Fibroblast of lung (primary cell): ENCODE results near the gene PLCB2. TPM values are rescaled to one million over a fixed set of nuclear protein-coding genes. Genes with fewer than 3 reads are reported as not detected.

Experiments used
- DNase-seq, 2 donors: peaks; one replicate each; pipeline versions ENCODE4 v3.0.0 to v3.0.0-alpha.2; 2010; ENCODE audit warnings: low read depth in 2 of 2
- H2AFZ ChIP-seq: 2 replicates; pipeline ENCODE4 v1.5.1; 2012; ENCODE audit warnings: low read length, control low read depth, inconsistent platforms
- H3K27ac ChIP-seq: 2 replicates; pipeline ENCODE4 v1.5.1; 2011; ENCODE audit warnings: low read length, control low read depth; ENCODE audit not compliant: insufficient read depth
- H3K27me3 ChIP-seq: 2 replicates; pipeline ENCODE4 v1.5.1; 2011; ENCODE audit warnings: mild to moderate bottlenecking, low read length; ENCODE audit not compliant: control insufficient read depth, insufficient read depth
- H3K36me3 ChIP-seq: 2 replicates; pipeline ENCODE4 v1.5.1; 2011; ENCODE audit warnings: low read length; ENCODE audit not compliant: control insufficient read depth, insufficient read depth
- H3K4me1 ChIP-seq: 2 replicates; pipeline ENCODE4 v1.5.1; 2011; ENCODE audit warnings: low read length; ENCODE audit not compliant: control insufficient read depth, insufficient read depth; ENCODE audit errors: extremely low read depth
- H3K4me2 ChIP-seq: 2 replicates; pipeline ENCODE4 v1.5.1; 2011; ENCODE audit warnings: low read length, control low read depth; ENCODE audit not compliant: insufficient read depth; ENCODE audit errors: extremely low read depth
- H3K4me3 ChIP-seq, 4 experiments: fragments of 200-600 bp in 1 of 4; sonication (generic) in 1 of 4; replicated peaks in 1 of 4; 2 replicates each; pipeline ENCODE4 v1.5.1; 2011 to 2016; ENCODE audit warnings: low read length in 4 of 4, low read depth in 3 of 4, mild to moderate bottlenecking in 3 of 4, control low read depth in 2 of 4, inconsistent platforms in 1 of 4, mixed read lengths in 1 of 4; ENCODE audit not compliant: insufficient read depth in 1 of 4; ENCODE audit errors: control extremely low read depth in 1 of 4
- H3K79me2 ChIP-seq: 2 replicates; pipeline ENCODE4 v1.5.1; 2012; ENCODE audit warnings: mild to moderate bottlenecking, low read length, inconsistent platforms; ENCODE audit not compliant: control insufficient read depth, insufficient read depth
- H3K9ac ChIP-seq: 2 replicates; pipeline ENCODE4 v1.5.1; 2011; ENCODE audit warnings: mild to moderate bottlenecking, low read length, control low read depth; ENCODE audit not compliant: insufficient read depth
- H3K9me3 ChIP-seq: 2 replicates; pipeline ENCODE4 v1.5.1; 2012; ENCODE audit warnings: low read depth, low read length; ENCODE audit not compliant: control insufficient read depth, insufficient read depth
- H4K20me1 ChIP-seq: 2 replicates; pipeline ENCODE4 v1.5.1; 2011; ENCODE audit warnings: low read length; ENCODE audit not compliant: control insufficient read depth, insufficient read depth; ENCODE audit errors: extremely low read depth
- EZH2 ChIP-seq: IDR thresholded peaks from 2 replicates; pipeline ENCODE4 v1.5.1; 2012; ENCODE audit warnings: low read length, control low read depth, mild to moderate bottlenecking; ENCODE audit errors: missing control alignments
- polyA plus RNA-seq, 2 donors: library from polyadenylated mRNA; depleted of rRNA in 1 of 2; stranded (reverse) in 1 of 2; unstranded in 1 of 2; fragments of >200 nt; gene quantifications; 2 replicates each; pipeline ENCODE4 v1.2.1, GENCODE V29; 2011 to 2012; ENCODE audit warnings: missing spikeins in 1 of 2
- total RNA-seq: library from RNA; depleted of rRNA; stranded (reverse); fragments of >200 nt; gene quantifications from 2 replicates; pipeline ENCODE4 v1.2.1, GENCODE V29; 2014
- TF ChIP-seq, protein P1 (sequence below), 2 donors: IDR thresholded peaks in 1 of 2; conservative IDR thresholded peaks in 1 of 2; 1 replicate in 1 of 2; 2 replicates in 1 of 2; pipeline ENCODE4 v1.5.1; 2011 to 2012; ENCODE audit warnings: low read length in 2 of 2, control low read depth in 1 of 2, inconsistent platforms in 1 of 2, low read depth in 1 of 2, mild to moderate bottlenecking in 1 of 2

Gene PLCB2
- total and polyA plus RNA-seq, 2 donors (not counting 1 experiment from before 2014, with no cell fraction given), result under 0.01 to 0.40 TPM

DNA sequence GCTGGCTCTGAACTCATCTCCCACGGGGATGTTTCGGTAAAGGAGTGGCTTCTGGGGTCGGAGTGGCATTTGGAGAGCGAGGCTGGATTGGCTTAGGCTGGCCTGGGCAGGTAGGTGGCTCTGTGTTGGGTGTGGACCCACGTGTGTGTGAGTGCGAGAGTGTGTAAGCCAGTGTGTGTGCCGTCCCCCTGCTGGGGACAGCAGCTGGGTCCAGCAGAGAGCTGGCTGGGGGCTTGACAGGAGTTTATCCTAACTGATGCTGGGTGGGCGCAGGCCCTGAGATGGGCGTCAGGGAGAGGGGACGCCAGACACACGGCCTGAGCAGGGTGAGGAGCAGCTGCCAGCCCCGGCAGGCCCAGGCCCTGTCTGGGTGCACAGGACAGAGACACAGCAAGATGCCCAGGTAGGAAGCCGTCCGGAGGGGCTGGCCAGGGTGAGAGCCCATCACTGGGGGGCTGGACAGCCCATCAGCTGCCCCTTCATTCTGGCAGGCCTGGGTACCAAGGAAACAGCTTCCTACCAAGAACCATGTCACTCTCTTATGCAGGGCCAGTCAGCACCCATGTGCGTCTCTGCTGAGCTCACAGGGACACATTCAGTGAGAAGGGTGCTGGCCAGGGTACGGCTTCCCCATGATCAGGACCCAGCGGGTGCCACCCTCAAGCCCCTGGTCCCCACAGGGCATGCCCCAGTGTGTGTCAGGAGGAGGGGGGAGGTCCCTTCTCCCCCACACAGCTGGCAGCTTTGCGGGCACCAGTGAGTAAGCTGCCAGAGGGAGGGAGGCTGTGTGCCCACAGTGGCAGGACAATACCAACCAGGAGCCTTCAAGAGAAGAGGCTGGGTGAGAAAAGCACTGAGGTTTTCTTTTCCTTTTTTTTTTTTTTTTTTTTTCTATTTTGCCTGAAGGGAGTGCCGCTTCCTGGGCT, 67.8 kb downstream of the PLCB2 start:
- Histone ChIP-seq H3K4me2 (peak overlapping the region; percentile 85), H3K9ac (no peak overlapping the region), H4K20me1 (no peaks in the 10 kb centered on the region), H3K27ac (no peak overlapping the region), H3K79me2 (no peaks in the 10 kb centered on the region), H3K27me3 (peaks cover 4% of the 10 kb centered on the region), H3K4me1 (peaks cover 4% of the 10 kb centered on the region), H3K36me3 (no peaks in the 10 kb centered on the region), H3K9me3 (no peaks in the 10 kb centered on the region), H2AFZ (no peak overlapping the region), H3K4me3 (no peak overlapping the region)
- TF ChIP-seq, protein P1, sequence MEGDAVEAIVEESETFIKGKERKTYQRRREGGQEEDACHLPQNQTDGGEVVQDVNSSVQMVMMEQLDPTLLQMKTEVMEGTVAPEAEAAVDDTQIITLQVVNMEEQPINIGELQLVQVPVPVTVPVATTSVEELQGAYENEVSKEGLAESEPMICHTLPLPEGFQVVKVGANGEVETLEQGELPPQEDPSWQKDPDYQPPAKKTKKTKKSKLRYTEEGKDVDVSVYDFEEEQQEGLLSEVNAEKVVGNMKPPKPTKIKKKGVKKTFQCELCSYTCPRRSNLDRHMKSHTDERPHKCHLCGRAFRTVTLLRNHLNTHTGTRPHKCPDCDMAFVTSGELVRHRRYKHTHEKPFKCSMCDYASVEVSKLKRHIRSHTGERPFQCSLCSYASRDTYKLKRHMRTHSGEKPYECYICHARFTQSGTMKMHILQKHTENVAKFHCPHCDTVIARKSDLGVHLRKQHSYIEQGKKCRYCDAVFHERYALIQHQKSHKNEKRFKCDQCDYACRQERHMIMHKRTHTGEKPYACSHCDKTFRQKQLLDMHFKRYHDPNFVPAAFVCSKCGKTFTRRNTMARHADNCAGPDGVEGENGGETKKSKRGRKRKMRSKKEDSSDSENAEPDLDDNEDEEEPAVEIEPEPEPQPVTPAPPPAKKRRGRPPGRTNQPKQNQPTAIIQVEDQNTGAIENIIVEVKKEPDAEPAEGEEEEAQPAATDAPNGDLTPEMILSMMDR (conservative IDR thresholded peaks at IDR 0.05 in 1 of 2, IDR thresholded peaks at IDR 0.05 in 1 of 2; ENCODE audit: low read depth in 1 of 2, low read length in 2 of 2), result no peak
- TF ChIP-seq EZH2, result no peak
- DNase-seq, result no peak

DNA sequence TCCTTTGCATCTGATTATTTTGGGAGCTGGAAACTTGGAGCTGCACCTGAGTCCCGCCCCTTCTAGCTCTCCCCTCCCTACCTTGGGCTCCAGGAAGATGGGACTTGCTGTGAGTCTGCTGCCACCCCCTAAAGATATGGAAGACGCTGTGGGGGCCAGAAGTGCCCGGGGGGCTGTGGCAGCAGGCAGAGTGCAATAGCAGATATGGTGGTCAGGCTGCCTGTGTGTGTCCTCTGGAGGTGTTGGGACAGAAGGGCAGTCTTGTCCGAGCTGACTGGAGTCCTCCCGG, 68.4 kb downstream of the PLCB2 start:
- no peaks in the 10 kb centered on the region for H3K36me3 ChIP-seq
- H3K9ac ChIP-seq, result no peak overlapping the region
- peaks cover 4% of the 10 kb centered on the region for H3K4me1 ChIP-seq
- no peak overlapping the region for H3K27ac ChIP-seq
- H2AFZ ChIP-seq, result no peak overlapping the region
- peaks cover 4% of the 10 kb centered on the region for H3K27me3 ChIP-seq
- H4K20me1 ChIP-seq, result no peaks in the 10 kb centered on the region
- H3K79me2 ChIP-seq, result no peaks in the 10 kb centered on the region
- H3K4me3 ChIP-seq, result peak overlapping the region; percentile 14 to 44 (median 36)
- no peak for DNase-seq
- no peak for TF ChIP-seq EZH2
- TF ChIP-seq, protein P1 (conservative IDR thresholded peaks at IDR 0.05 in 1 of 2, IDR thresholded peaks at IDR 0.05 in 1 of 2; ENCODE audit: low read depth in 1 of 2, low read length in 2 of 2), result no peak
- H3K9me3 ChIP-seq, result no peaks in the 10 kb centered on the region
- H3K4me2 ChIP-seq, result peak overlapping the region; percentile 85

DNA sequence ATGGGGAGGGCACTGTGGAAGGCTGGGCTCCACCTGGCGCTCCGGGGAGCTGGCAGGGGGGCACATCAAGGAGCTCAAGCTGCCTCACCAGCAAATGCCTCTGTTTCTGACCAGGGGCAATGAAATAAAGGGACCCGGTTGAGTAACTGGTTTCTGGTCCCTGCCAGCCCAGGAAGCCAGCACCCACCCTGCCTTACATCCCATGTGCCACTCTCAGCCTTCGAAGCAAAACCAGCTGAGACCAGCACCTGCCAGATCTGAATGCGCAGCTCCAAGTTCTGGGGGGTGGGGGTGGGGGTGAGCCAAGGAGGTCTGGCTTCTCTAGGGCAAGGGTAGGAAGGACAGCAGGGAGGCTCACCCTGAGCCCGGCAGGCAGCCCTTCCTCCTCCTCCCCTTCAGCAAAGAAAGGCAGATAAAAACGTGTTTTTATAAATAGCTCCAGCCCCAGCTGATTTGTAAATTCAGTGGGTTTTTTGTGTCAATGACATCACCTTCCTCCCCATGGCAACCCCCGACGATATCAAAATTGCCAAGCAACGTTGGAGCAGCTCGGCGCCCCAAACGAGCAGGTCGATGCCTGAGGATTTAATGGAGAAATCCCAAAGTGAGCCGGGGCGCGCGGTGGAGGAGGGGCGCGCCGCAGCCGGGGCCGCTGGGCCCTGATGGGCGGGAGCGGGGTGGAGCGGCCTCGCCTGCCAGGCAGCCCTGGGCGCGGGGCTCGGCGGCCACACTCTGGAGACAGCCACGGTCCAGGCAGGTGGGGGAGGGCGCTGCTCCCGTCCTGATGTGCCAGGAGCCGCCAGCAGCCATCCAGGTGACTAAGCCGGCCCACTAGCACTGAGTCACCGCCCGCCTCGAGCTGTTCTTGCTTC, 69.0 kb downstream of the PLCB2 start, which contains the start of gene PAK6:
Gene PAK6 (plus strand): TSS at position 532 of the 872 bp plus-strand sequence. CDS start 25,723 bp downstream, outside the sequence.
- Histone ChIP-seq H2AFZ (peak within 1 kb of the TSS; percentile 49), H3K27ac (no peak within 1 kb of the TSS), H3K4me2 (peak within 1 kb of the TSS; percentile 85), H4K20me1 (no peaks in the 10 kb centered on the region), H3K9ac (peak within 1 kb of the TSS; percentile 39), H3K9me3 (no peaks in the 10 kb centered on the region), H3K27me3 (peaks cover 4% of the 10 kb centered on the region), H3K4me3 (peak within 1 kb of the TSS; percentile 30 to 44 (median 38)), H3K4me1 (peaks cover 4% of the 10 kb centered on the region), H3K79me2 (no peaks in the 10 kb centered on the region), H3K36me3 (no peaks in the 10 kb centered on the region)
- TF ChIP-seq EZH2, result no peak
- peak in 1 of 2 donors; percentile 64 for DNase-seq

Other genes with a start within 250 kb of the PLCB2 start
- 8.6 and 9.5 TPM in 2 replicates for gene BMF, start 199.1 kb downstream of the PLCB2 start, total RNA-seq
- 2.2 TPM in 2 replicates for gene BMF, start 199.1 kb downstream of the PLCB2 start, polyA plus RNA-seq
- gene BUB1B, start 146.9 kb downstream of the PLCB2 start, total RNA-seq, result 2.1 and 5.4 TPM in 2 replicates
- 6.9 and 23.9 TPM in 2 replicates for gene BUB1B, start 146.9 kb downstream of the PLCB2 start, polyA plus RNA-seq
- under 0.01 TPM in 1 of 2 replicates, not detected in the other for gene PAK6, start 68.9 kb downstream of the PLCB2 start, total RNA-seq
- 0.03 and 0.05 TPM in 2 replicates for gene PAK6, start 68.9 kb downstream of the PLCB2 start, polyA plus RNA-seq
- gene ANKRD63, start 24.9 kb downstream of the PLCB2 start, total RNA-seq, result not detected in 2 replicates
- not detected in 2 replicates for gene ANKRD63, start 24.9 kb downstream of the PLCB2 start, polyA plus RNA-seq
- 8.9 and 9.2 TPM in 2 replicates for gene INAFM2, start 15.8 kb upstream of the PLCB2 start, total RNA-seq
- 8.2 and 11.0 TPM in 2 replicates for gene INAFM2, start 15.8 kb upstream of the PLCB2 start, polyA plus RNA-seq
- 14.4 and 38.0 TPM in 2 replicates for gene CCDC9B, start 33.0 kb upstream of the PLCB2 start, total RNA-seq
- gene CCDC9B, start 33.0 kb upstream of the PLCB2 start, polyA plus RNA-seq, result 1.7 and 2.0 TPM in 2 replicates
- not detected in 2 replicates for gene PHGR1, start 43.1 kb upstream of the PLCB2 start, total RNA-seq
- gene PHGR1, start 43.1 kb upstream of the PLCB2 start, polyA plus RNA-seq, result not detected in 2 replicates
- under 0.01 and 0.26 TPM in 2 replicates for gene DISP2, start 50.3 kb upstream of the PLCB2 start, total RNA-seq
- gene DISP2, start 50.3 kb upstream of the PLCB2 start, polyA plus RNA-seq, result 0.11 and 0.43 TPM in 2 replicates
- 15.7 and 30.9 TPM in 2 replicates for gene KNSTRN, start 74.8 kb upstream of the PLCB2 start, total RNA-seq
- 22.5 and 45.3 TPM in 2 replicates for gene KNSTRN, start 74.8 kb upstream of the PLCB2 start, polyA plus RNA-seq
- 40.1 and 61.8 TPM in 2 replicates for gene IVD, start 97.9 kb upstream of the PLCB2 start, total RNA-seq
- gene IVD, start 97.9 kb upstream of the PLCB2 start, polyA plus RNA-seq, result 37.9 and 43.0 TPM in 2 replicates
- gene BAHD1, start 133.0 kb upstream of the PLCB2 start, total RNA-seq, result 4.4 and 5.6 TPM in 2 replicates
- gene BAHD1, start 133.0 kb upstream of the PLCB2 start, polyA plus RNA-seq, result 3.3 and 4.7 TPM in 2 replicates
- gene CHST14, start 163.0 kb upstream of the PLCB2 start, total RNA-seq, result 6.7 and 7.4 TPM in 2 replicates
- 18.1 and 18.8 TPM in 2 replicates for gene CHST14, start 163.0 kb upstream of the PLCB2 start, polyA plus RNA-seq